Neural crest cell (in vitro differentiated cells): ENCODE results near the gene HAGHL. TPM values are rescaled to one million over a fixed set of nuclear protein-coding genes. Genes with fewer than 3 reads are reported as not detected.
A peak's percentile ranks its signal among the peaks of the same experiment; 100 is the strongest.

Experiments
- DNase-seq: peaks from one replicate; pipeline ENCODE4 v3.0.0; 2021; ENCODE audit warnings: low read depth, mixed read lengths, low spot score
- H3K27ac Mint-ChIP-seq: one replicate; pipeline ENCODE4 v1.8.0; 2021; ENCODE audit warnings: mild to moderate bottlenecking, mixed read lengths; ENCODE audit not compliant: unreplicated experiment
- H3K27me3 Mint-ChIP-seq: 2 replicates; pipeline ENCODE4 v1.8.0; 2021; ENCODE audit warnings: low read depth, mild to moderate bottlenecking, mixed read lengths
- H3K36me3 Mint-ChIP-seq: 2 replicates; pipeline ENCODE4 v1.8.0; 2021; ENCODE audit warnings: low read depth, mild to moderate bottlenecking, mixed read lengths
- H3K4me1 Mint-ChIP-seq: 2 replicates; pipeline ENCODE4 v1.8.0; 2021; ENCODE audit warnings: mixed read lengths
- H3K4me3 Mint-ChIP-seq: one replicate; pipeline ENCODE4 v1.8.0; 2021; ENCODE audit warnings: mild to moderate bottlenecking, mixed read lengths
- H3K9me3 Mint-ChIP-seq: 2 replicates; pipeline ENCODE4 v1.8.0; 2021; ENCODE audit warnings: mixed read lengths
- CTCF ChIP-seq: fragments of 200-600 bp; sonication (generic); conservative IDR thresholded peaks from 2 replicates; pipeline ENCODE4 v1.5.0; 2021; ENCODE audit warnings: antibody characterized with exemption, mild to moderate bottlenecking
- total RNA-seq: library from RNA; stranded (reverse); gene quantifications from 2 replicates; pipeline ENCODE4 v1.2.1, GENCODE V29; 2021

The HAGHL gene
- total RNA-seq, 1 donor from 2014 or later: 15.4 TPM

DNA sequence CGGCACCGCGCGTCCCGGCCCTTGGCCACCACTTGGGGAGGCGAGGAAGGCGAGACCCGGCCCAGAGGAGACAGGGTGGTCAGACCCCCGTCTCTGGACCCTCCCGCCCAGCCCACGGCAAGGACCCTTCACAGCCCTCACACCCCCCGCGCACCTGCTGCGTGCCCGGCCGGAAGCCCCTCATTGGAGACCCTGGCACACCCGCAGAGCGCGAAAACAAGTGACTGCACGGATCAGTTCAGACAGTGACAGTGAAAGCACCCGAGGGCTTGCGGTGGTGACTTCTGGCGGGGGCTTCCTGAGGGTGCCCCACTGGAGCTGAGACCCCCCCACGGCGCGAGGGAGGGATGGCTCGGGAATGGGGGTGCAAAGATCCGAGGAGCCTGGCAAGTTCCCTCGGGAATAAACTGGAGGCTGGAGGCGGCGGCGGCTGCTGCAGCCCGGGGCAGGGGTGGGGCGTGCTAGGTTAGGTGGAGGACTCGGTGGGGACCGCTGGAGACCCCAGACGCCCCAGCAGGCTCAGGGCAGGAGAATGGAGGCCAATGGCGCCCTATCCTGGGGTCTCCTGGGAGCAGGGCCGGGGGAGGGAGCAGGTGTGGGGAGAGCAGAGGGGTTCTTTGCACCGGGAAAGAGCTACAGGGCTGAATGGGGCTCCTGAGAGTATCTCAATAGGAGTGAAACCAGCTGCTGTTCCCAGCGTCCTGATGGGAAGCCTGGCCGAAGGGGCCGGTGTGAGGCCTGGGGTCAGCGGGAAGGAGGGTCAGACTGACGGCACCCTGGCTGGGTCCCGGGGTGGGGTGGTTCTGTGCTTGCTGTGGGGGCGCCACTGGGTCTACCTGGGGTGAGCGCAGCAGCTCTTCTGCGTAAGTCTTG is 20.5 kb upstream of the HAGHL start:
- Mint-ChIP-seq H3K36me3 (no peaks in the 10 kb centered on the region), H3K4me3 (no peak overlapping the region), H3K27ac (no peak overlapping the region), H3K4me1 (peaks cover 12% of the 10 kb centered on the region), H3K27me3 (peaks cover 74% of the 10 kb centered on the region), H3K9me3 (no peaks in the 10 kb centered on the region)
- no peak for TF ChIP-seq CTCF
- no peak for DNase-seq

DNA sequence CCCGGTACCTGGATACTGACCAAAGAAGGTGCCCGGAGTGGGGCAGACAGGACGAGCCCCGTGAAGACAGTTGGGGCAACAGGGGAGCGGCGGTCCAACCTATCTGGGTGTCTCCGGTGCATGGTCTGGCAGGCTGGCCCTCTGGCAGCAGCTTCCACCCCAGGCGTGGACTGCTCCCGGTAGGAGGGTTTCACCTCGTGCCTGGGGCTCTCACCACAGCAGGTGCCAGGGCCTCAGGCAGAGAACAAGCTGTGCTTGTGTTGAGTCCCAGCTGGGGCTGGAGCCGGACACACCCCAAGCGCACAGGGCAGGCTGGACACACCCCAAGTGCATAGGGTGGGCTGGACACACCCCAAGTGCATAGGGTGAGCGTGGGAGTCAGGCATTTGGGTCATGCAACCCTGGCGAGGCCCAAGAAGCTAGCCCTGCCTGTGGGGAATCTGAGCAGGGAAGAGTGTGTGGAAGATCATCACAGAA is 19.8 kb upstream of the HAGHL start:
- Mint-ChIP-seq H3K9me3 (no peaks in the 10 kb centered on the region), H3K36me3 (no peaks in the 10 kb centered on the region), H3K4me1 (peaks cover 12% of the 10 kb centered on the region), H3K27me3 (peaks cover 67% of the 10 kb centered on the region), H3K27ac (no peak overlapping the region), H3K4me3 (no peak overlapping the region)
- no peak for DNase-seq
- TF ChIP-seq CTCF: no peak

- Mint-ChIP-seq H3K9me3 (no peaks in the 10 kb centered on the region), H3K4me1 (peaks cover 17% of the 10 kb centered on the region), H3K4me3 (no peak overlapping the region), H3K27ac (no peak overlapping the region), H3K36me3 (no peaks in the 10 kb centered on the region), H3K27me3 (peaks cover 63% of the 10 kb centered on the region)
- no peak for DNase-seq
- no peak for TF ChIP-seq CTCF
Observed at GRCh38 chr16:708019-708418, 18.9 kb upstream of the HAGHL start.

DNA sequence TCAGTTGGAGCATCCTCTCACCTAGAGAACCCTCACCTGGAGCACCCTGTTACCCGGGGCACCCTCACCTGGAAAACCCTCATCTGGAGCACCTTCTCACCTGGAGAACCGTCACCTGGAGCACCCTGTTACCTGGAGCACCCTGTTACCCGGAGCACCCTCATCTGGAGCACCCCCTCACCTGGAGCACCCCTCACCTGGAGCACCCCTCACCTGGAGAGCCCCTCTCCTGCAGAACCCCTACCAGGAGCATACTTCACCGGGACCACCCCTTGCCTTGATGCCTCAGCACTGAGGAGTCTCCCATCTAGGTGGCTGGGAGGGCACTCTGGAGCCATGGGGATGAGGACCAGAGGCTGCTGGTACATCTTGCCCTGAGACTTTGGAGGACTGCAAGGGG is 17.9 kb upstream of the HAGHL start:
- peaks cover 53% of the 10 kb centered on the region for H3K27me3 Mint-ChIP-seq

More for the DNA sequence above, 17.9 kb upstream of the HAGHL start:
- no peak for TF ChIP-seq CTCF
- Mint-ChIP-seq H3K9me3 (no peaks in the 10 kb centered on the region), H3K36me3 (no peaks in the 10 kb centered on the region), H3K4me3 (peak overlapping the region; percentile 84), H3K27ac (peak overlapping the region; percentile 19), H3K4me1 (peaks cover 17% of the 10 kb centered on the region)
- DNase-seq: no peak
